SJCRH30 (cell line): ENCODE measurements around the gene ZEB2. TPM values are rescaled to one million over a fixed set of nuclear protein-coding genes. Genes with fewer than 3 reads are reported as not detected.
A peak's percentile ranks its signal among the peaks of the same experiment; 100 is the strongest.

Source experiments
- DNase-seq, 2 experiments: peaks; one replicate each; pipeline ENCODE4 v3.0.0-alpha.2; 2015 to 2020
- H3K27ac ChIP-seq: fragments of 250-450 bp; sonication (Bioruptor Pico); 2 replicates; pipeline ENCODE4 v1.5.1; 2020; ENCODE audit warnings: mild to moderate bottlenecking, moderate library complexity
- H3K27me3 ChIP-seq: fragments of 250-450 bp; sonication (Bioruptor Pico); 2 replicates; pipeline ENCODE4 v1.5.1; 2020; ENCODE audit warnings: mild to moderate bottlenecking, moderate library complexity
- H3K36me3 ChIP-seq: fragments of 250-450 bp; sonication (Bioruptor Pico); 2 replicates; pipeline ENCODE4 v1.5.1; 2020; ENCODE audit warnings: mild to moderate bottlenecking, moderate library complexity
- H3K4me1 ChIP-seq: fragments of 250-450 bp; sonication (Bioruptor Pico); 2 replicates; pipeline ENCODE4 v1.5.1; 2020; ENCODE audit warnings: mild to moderate bottlenecking, moderate library complexity
- H3K4me3 ChIP-seq: fragments of 250-450 bp; sonication (Bioruptor Pico); 2 replicates; pipeline ENCODE4 v1.5.1; 2020; ENCODE audit warnings: mild to moderate bottlenecking, moderate library complexity
- H3K9me3 ChIP-seq: fragments of 250-450 bp; sonication (Bioruptor Pico); replicated peaks from 2 replicates; pipeline ENCODE4 v1.5.1; 2020; ENCODE audit warnings: mild to moderate bottlenecking, moderate library complexity
- total RNA-seq: library from RNA; depleted of rRNA; stranded (reverse); fragments of >200 nt; shearing (Covaris generic); gene quantifications from 2 replicates; pipeline ENCODE4 v1.2.3, GENCODE V29; 2014; rRNA removed

Gene ZEB2
- total RNA-seq = 55.1 and 69.1 TPM in 2 replicates

- Histone ChIP-seq H3K4me1 (peaks cover 5% of the 10 kb centered on the region; the same call in 1 of the 2 replicates), H3K27me3 (no peaks in the 10 kb centered on the region), H3K36me3 (no peaks in the 10 kb centered on the region), H3K27ac (peak within 1 kb of the TSS; percentile 96), H3K9me3 (no peaks in the 10 kb centered on the region), H3K4me3 (peak within 1 kb of the TSS; percentile 99)
- peak; percentile 67 to 83 for DNase-seq
Observed at GRCh38 chr2:144519934-144520731, at the start of gene ZEB2. Gene ZEB2 (minus strand): TSS chr2:144520119. CDS start chr2:144517350, 2,769 bp downstream.

DNA sequence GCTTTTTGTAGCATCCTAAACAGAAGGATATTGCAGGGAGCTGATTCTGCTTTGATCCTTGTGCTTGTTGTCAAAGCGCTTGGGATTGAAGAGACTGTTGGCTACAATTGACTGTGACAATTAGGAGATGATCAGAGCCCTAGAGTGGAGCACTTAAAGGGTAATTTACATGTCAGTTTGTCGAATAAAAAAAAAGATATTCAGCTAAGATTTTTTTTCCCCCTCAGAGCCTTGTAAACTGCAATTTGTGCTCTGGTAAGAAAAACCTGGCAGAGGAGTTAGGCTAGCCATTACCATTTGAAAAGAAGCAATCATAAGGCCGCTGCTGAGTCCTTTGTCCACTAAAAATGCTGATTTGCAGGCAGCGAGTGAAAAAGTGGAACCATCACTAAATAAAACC lies 47.8 kb upstream of the ZEB2 start:
- H3K36me3 ChIP-seq = no peaks in the 10 kb centered on the region
- no peaks in the 10 kb centered on the region for H3K4me1 ChIP-seq
- no peak overlapping the region for H3K4me3 ChIP-seq
- DNase-seq = no peak
- no peaks in the 10 kb centered on the region for H3K27me3 ChIP-seq
- no peak overlapping the region for H3K27ac ChIP-seq
- no peaks in the 10 kb centered on the region for H3K9me3 ChIP-seq

- no peaks in the 10 kb centered on the region for H3K9me3 ChIP-seq
- H3K36me3 ChIP-seq = no peaks in the 10 kb centered on the region
- no peak for DNase-seq
- H3K4me1 ChIP-seq = no peaks in the 10 kb centered on the region
- H3K27me3 ChIP-seq = no peaks in the 10 kb centered on the region
- H3K27ac ChIP-seq = no peak overlapping the region
- H3K4me3 ChIP-seq = no peak overlapping the region
Observed at GRCh38 chr2:144566448-144566847, 46.5 kb upstream of the ZEB2 start.

GRCh38 chr2:144560251-144560650 lies 40.3 kb upstream of the ZEB2 start:
- H3K36me3 ChIP-seq = no peaks in the 10 kb centered on the region
- no peaks in the 10 kb centered on the region for H3K27me3 ChIP-seq
- H3K4me1 ChIP-seq = no peaks in the 10 kb centered on the region
- H3K9me3 ChIP-seq = no peaks in the 10 kb centered on the region
- DNase-seq = no peak
- H3K27ac ChIP-seq = no peak overlapping the region
- no peak overlapping the region for H3K4me3 ChIP-seq

GRCh38 chr2:144559681-144560080 lies 39.8 kb upstream of the ZEB2 start:
- Histone ChIP-seq H3K36me3 (no peaks in the 10 kb centered on the region), H3K27me3 (no peaks in the 10 kb centered on the region), H3K27ac (no peak overlapping the region), H3K4me1 (no peaks in the 10 kb centered on the region), H3K9me3 (no peaks in the 10 kb centered on the region), H3K4me3 (no peak overlapping the region)
- DNase-seq = peak in 1 of 2 experiments; percentile 8

- Histone ChIP-seq H3K9me3 (no peaks in the 10 kb centered on the region), H3K27me3 (no peaks in the 10 kb centered on the region), H3K36me3 (no peaks in the 10 kb centered on the region), H3K27ac (no peak overlapping the region), H3K4me1 (no peaks in the 10 kb centered on the region), H3K4me3 (no peak overlapping the region)
- DNase-seq = no peak
Observed at GRCh38 chr2:144559242-144559641, 39.3 kb upstream of the ZEB2 start.

DNA sequence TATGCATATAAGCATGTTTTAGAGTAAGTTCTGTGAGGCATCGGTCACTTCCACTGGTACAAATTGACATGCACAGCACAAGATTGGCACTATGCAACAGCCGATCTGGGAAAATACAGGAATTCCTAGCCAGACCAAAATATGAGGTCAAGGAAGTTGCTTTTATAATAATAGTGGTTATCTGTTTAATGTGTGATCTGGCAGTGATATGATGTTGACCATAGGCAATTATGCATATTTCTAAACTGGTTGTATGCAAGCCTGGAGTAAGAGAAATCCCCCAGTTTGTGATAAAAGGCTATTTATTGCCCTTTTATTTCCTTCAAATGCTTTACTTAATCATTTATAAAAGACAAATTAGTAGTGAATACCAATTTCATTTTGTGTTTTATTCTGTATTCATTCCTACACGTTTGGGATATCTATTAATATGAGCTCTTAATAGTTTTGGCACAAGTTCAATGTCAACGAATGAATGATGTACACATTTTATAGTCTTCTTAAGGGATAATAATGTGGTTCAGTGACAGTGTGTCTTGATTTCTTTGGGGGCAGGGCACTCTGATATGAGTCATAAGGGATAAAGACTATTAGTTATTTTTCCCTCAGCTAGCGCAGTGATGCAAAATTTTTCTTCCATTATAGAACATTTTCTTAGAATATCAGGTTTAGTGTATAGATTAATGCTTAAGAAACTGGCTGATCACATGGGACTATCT lies 34.7 kb upstream of the ZEB2 start:
- H3K4me3 ChIP-seq = no peak overlapping the region
- H3K36me3 ChIP-seq = no peaks in the 10 kb centered on the region
- no peaks in the 10 kb centered on the region for H3K9me3 ChIP-seq
- no peak overlapping the region for H3K27ac ChIP-seq
- DNase-seq = no peak
- H3K27me3 ChIP-seq = no peaks in the 10 kb centered on the region
- H3K4me1 ChIP-seq = no peaks in the 10 kb centered on the region

DNA sequence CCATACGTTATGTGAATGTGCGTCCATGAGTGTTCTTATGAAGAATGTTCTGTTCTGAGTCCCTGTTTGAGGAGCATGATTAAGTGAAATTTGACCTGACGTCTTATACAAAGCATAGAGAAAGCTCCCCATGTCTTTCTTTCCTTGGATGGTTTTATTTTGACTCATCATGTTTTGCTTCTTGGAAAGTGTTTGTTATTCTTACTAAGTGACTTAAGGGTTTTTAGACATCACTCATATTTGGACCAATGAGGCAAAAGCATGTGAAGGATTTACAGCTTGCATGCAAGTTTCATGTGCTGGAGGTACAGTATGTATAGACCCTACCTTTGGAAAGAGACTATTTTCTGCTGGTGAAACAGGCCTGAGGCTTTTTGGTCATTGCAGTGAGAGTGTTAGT lies 33.5 kb upstream of the ZEB2 start:
- H3K4me3 ChIP-seq = no peak overlapping the region

DNA sequence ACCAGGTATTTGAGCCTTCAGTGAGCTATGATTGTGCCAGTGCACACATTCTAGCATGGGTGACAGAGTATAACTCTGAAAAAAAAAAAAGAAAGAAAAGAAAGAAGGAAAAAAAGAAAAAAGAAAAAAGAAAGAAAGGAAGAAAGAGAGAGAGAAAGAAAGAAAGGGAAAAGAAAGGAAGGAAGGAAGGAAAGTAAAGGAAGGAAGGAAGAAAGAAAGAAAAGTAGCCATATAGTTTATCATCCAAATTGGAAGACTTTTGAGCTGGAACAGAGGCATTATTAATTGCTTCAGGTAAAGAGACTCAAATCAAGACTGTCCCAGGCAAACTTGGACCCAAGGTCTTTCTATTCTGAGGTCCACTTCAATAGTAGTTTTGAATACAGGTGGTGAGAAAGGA lies 32.9 kb upstream of the ZEB2 start:
- Histone ChIP-seq H3K4me1 (no peaks in the 10 kb centered on the region), H3K4me3 (no peak overlapping the region), H3K27ac (no peak overlapping the region), H3K36me3 (no peaks in the 10 kb centered on the region), H3K27me3 (no peaks in the 10 kb centered on the region), H3K9me3 (no peaks in the 10 kb centered on the region)
- no peak for DNase-seq

More for the DNA sequence above, 33.5 kb upstream of the ZEB2 start:
- Histone ChIP-seq H3K9me3 (no peaks in the 10 kb centered on the region), H3K27me3 (no peaks in the 10 kb centered on the region), H3K36me3 (no peaks in the 10 kb centered on the region), H3K4me1 (no peaks in the 10 kb centered on the region), H3K27ac (no peak overlapping the region)
- no peak for DNase-seq

DNA sequence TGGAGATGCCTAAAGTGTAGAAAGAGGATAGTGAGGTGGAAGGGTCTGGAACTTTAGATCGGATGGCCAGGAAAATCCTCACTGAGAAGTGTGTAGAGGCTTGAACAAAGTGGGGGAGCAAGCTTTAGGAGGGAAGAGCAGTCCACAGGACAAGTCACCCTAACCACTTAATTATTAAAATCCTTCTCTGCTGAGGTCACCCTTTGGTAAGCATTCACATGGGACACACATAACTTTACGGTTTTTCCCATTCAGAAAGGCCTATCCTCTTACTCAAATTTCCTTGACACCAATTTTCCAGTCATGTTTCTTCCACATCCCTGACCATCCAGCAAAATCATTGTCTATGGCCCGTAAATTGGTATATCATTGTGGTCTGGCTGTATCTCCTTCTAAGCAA lies 31.0 kb upstream of the ZEB2 start:
- H3K9me3 ChIP-seq = no peaks in the 10 kb centered on the region
- no peak overlapping the region for H3K27ac ChIP-seq
- no peak overlapping the region for H3K4me3 ChIP-seq
- H3K36me3 ChIP-seq = no peaks in the 10 kb centered on the region
- H3K4me1 ChIP-seq = no peaks in the 10 kb centered on the region
- H3K27me3 ChIP-seq = no peaks in the 10 kb centered on the region
- peak in 1 of 2 experiments; percentile 27 for DNase-seq

GRCh38 chr2:144550084-144550483 lies 30.2 kb upstream of the ZEB2 start:
- H3K27me3 ChIP-seq = no peaks in the 10 kb centered on the region
- H3K4me1 ChIP-seq = no peaks in the 10 kb centered on the region
- H3K9me3 ChIP-seq = no peaks in the 10 kb centered on the region
- no peaks in the 10 kb centered on the region for H3K36me3 ChIP-seq
- H3K4me3 ChIP-seq = no peak overlapping the region
- no peak overlapping the region for H3K27ac ChIP-seq
- DNase-seq = no peak

GRCh38 chr2:144548532-144549191 lies 28.7 kb upstream of the ZEB2 start:
- H3K4me3 ChIP-seq = no peak overlapping the region
- no peaks in the 10 kb centered on the region for H3K4me1 ChIP-seq
- H3K27me3 ChIP-seq = no peaks in the 10 kb centered on the region
- no peaks in the 10 kb centered on the region for H3K36me3 ChIP-seq
- no peaks in the 10 kb centered on the region for H3K9me3 ChIP-seq
- H3K27ac ChIP-seq = no peak overlapping the region
- no peak for DNase-seq

DNA sequence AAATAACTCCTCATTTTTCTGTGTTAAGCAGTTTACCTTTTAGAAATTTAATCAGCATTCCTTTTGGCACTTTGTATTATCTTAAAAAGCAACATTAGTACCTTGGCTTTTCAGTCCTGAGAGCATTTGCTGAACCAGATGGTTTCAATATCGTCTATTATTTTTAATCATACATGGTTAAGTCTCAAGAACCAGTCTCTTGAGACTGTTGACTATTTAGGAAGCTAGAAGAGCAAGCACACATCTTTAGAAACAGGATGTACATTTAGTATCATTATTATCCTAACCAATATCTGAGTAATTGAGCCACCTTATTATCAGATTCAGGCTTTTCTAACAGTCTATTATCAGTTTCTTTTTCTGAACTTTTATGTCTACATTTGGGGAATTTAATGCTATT lies 28.2 kb upstream of the ZEB2 start:
- Histone ChIP-seq H3K9me3 (no peaks in the 10 kb centered on the region), H3K4me3 (no peak overlapping the region), H3K27me3 (no peaks in the 10 kb centered on the region), H3K4me1 (peaks cover under 1% of the 10 kb centered on the region), H3K36me3 (no peaks in the 10 kb centered on the region), H3K27ac (no peak overlapping the region)
- no peak for DNase-seq

DNA sequence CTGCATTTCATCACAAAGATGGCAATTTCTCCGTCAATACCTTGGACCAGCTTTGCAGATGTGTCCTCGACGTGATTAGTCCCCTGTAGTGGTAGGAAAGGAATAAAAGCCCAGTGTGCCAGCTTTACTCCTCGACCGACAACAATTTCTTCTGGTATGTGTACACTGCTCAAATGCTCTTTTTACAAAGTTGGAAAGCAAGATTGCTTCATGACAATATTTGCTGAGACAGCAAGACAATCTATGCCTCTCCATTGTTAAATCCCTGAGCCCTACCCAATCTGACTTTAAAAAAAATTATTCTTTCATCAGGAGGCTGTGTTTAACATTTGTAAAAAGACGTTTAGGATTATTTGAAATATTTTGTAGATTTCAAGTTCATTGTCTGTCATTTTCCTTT lies 27.6 kb upstream of the ZEB2 start:
- no peak overlapping the region for H3K27ac ChIP-seq
- DNase-seq = no peak
- H3K4me1 ChIP-seq = peaks cover 4% of the 10 kb centered on the region
- H3K36me3 ChIP-seq = no peaks in the 10 kb centered on the region
- H3K4me3 ChIP-seq = no peak overlapping the region
- no peaks in the 10 kb centered on the region for H3K27me3 ChIP-seq
- no peaks in the 10 kb centered on the region for H3K9me3 ChIP-seq

DNA sequence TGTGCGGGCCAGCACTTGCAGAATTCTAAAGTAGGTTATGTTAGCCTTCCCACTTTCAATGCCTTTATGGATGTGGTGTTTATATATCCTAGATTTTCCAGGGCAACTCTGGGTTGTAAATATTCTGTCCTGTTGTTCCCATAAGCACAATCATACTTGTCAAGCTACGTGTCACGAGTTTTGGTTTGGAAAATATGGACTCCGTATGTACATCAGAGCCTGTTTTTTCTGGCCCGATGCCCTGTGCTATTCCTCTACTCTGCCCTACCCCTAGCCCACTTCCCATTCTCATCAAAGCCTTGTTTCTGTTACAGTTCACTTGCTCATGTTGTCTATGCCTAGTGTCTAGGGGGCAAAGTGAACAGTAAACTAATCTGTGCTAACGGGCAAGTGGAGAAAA lies 27.0 kb upstream of the ZEB2 start:
- Histone ChIP-seq H3K27ac (no peak overlapping the region), H3K4me3 (no peak overlapping the region), H3K4me1 (peaks cover 4% of the 10 kb centered on the region), H3K36me3 (no peaks in the 10 kb centered on the region), H3K9me3 (no peaks in the 10 kb centered on the region), H3K27me3 (no peaks in the 10 kb centered on the region)
- DNase-seq = no peak
